Measurements from ENCODE around the gene SLC4A7.
A peak's percentile ranks its signal among the peaks of the same experiment; 100 is the strongest.
"Not testable (repeated sequence)": the region's sequence is repeated elsewhere in the genome, so short reads cannot be mapped to it uniquely, and the experiment has no call there.

SLC4A7 gene

DNA sequence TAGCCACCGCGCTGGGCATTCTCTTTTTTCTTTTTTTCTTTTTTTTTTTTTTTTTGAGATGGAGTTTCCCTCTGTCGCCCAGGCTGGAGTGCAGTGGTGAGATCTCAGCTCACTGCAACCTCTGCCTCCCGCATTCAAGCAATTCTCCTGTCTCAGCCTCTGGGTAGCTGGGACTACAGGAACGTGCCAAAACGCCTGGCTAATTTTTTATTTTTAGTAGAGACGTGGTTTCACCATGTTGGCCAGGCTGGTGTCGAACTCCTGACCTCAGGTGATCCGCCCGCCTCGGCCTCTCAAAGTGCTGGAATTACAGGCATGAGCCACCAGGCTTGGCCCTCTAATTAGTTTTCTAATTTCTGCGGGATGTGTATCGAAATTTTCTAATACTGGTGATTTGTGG lies 41.2 kb downstream of the SLC4A7 start:
- peaks cover 2 to 18% (median 9%) of the 10 kb centered on the region in 5 donors for H3K36me3 ChIP-seq (ENCODE audit: control insufficient read depth in 5 of 5, insufficient read depth in 5 of 5, low read length in 5 of 5)
- H3K27me3 ChIP-seq (ENCODE audit: control insufficient read depth in 5 of 5, insufficient read depth in 4 of 5, low read length in 5 of 5); H3K4me3 ChIP-seq (ENCODE audit: low read depth in 1 of 5, low read length in 5 of 5); H3K9ac ChIP-seq (ENCODE audit: low read length in 5 of 5); H3K27ac ChIP-seq (ENCODE audit: low read depth, low read length); H3K4me1 ChIP-seq (ENCODE audit: control insufficient read depth in 5 of 5, insufficient read depth in 5 of 5, low read length in 5 of 5): not testable (repeated sequence)
- H3K9me3 ChIP-seq (ENCODE audit: control insufficient read depth in 5 of 5, low read length in 5 of 5) = peaks cover 0 to 12% (median 4%) of the 10 kb centered on the region in 5 donors

- H3K4me1 ChIP-seq (ENCODE audit: control insufficient read depth in 5 of 5, insufficient read depth in 5 of 5, low read length in 5 of 5); H3K27ac ChIP-seq (ENCODE audit: low read depth, low read length); H3K4me3 ChIP-seq (ENCODE audit: low read depth in 1 of 5, low read length in 5 of 5); H3K27me3 ChIP-seq (ENCODE audit: control insufficient read depth in 5 of 5, insufficient read depth in 4 of 5, low read length in 5 of 5); H3K9ac ChIP-seq (ENCODE audit: low read length in 5 of 5): not testable (repeated sequence)
- H3K9me3 ChIP-seq (ENCODE audit: control insufficient read depth in 5 of 5, low read length in 5 of 5) = peaks cover 0 to 12% (median 4%) of the 10 kb centered on the region in 5 donors
- peaks cover 5 to 22% (median 12%) of the 10 kb centered on the region in 5 donors for H3K36me3 ChIP-seq (ENCODE audit: control insufficient read depth in 5 of 5, insufficient read depth in 5 of 5, low read length in 5 of 5)
These were observed 45.8 kb downstream of the SLC4A7 start for GRCh38 chr3:27438352-27438751.

GRCh38 chr3:27431116-27431515 lies 53.1 kb downstream of the SLC4A7 start:
- Histone ChIP-seq H3K9me3 (ENCODE audit: control insufficient read depth in 5 of 5, low read length in 5 of 5) (no peaks in the 10 kb centered on the region), H3K9ac (ENCODE audit: low read length in 5 of 5) (no peak overlapping the region), H3K4me3 (ENCODE audit: low read depth in 1 of 5, low read length in 5 of 5) (no peak overlapping the region), H3K27ac (ENCODE audit: low read depth, low read length) (no peak overlapping the region), H3K36me3 (ENCODE audit: control insufficient read depth in 5 of 5, insufficient read depth in 5 of 5, low read length in 5 of 5) (peaks cover under 1 to 37% (median 13%) of the 10 kb centered on the region in 5 donors), H3K4me1 (ENCODE audit: control insufficient read depth in 5 of 5, insufficient read depth in 5 of 5, low read length in 5 of 5) (peaks cover 0 to 13% (median 8%) of the 10 kb centered on the region in 5 donors), H3K27me3 (ENCODE audit: control insufficient read depth in 5 of 5, insufficient read depth in 4 of 5, low read length in 5 of 5) (no peaks in the 10 kb centered on the region)

- Histone ChIP-seq H3K4me3 (ENCODE audit: low read depth in 1 of 5, low read length in 5 of 5) (no peak overlapping the region), H3K27me3 (ENCODE audit: control insufficient read depth in 5 of 5, insufficient read depth in 4 of 5, low read length in 5 of 5) (no peaks in the 10 kb centered on the region), H3K9ac (ENCODE audit: low read length in 5 of 5) (no peak overlapping the region), H3K4me1 (ENCODE audit: control insufficient read depth in 5 of 5, insufficient read depth in 5 of 5, low read length in 5 of 5) (peaks cover 0 to 13% (median 8%) of the 10 kb centered on the region in 5 donors), H3K27ac (ENCODE audit: low read depth, low read length) (no peak overlapping the region), H3K9me3 (ENCODE audit: control insufficient read depth in 5 of 5, low read length in 5 of 5) (no peaks in the 10 kb centered on the region), H3K36me3 (ENCODE audit: control insufficient read depth in 5 of 5, insufficient read depth in 5 of 5, low read length in 5 of 5) (peaks cover 0 to 26% (median 11%) of the 10 kb centered on the region in 5 donors)
These were observed 54.3 kb downstream of the SLC4A7 start for GRCh38 chr3:27429909-27430308.

GRCh38 chr3:27428446-27428845 lies 55.7 kb downstream of the SLC4A7 start:
- Histone ChIP-seq H3K27ac (ENCODE audit: low read depth, low read length) (no peak overlapping the region), H3K9ac (ENCODE audit: low read length in 5 of 5) (no peak overlapping the region), H3K4me3 (ENCODE audit: low read depth in 1 of 5, low read length in 5 of 5) (no peak overlapping the region), H3K4me1 (ENCODE audit: control insufficient read depth in 5 of 5, insufficient read depth in 5 of 5, low read length in 5 of 5) (peaks cover 0 to 13% (median 8%) of the 10 kb centered on the region in 5 donors), H3K36me3 (ENCODE audit: control insufficient read depth in 5 of 5, insufficient read depth in 5 of 5, low read length in 5 of 5) (peaks cover 0 to 22% (median 10%) of the 10 kb centered on the region in 5 donors), H3K9me3 (ENCODE audit: control insufficient read depth in 5 of 5, low read length in 5 of 5) (no peaks in the 10 kb centered on the region), H3K27me3 (ENCODE audit: control insufficient read depth in 5 of 5, insufficient read depth in 4 of 5, low read length in 5 of 5) (no peaks in the 10 kb centered on the region)

DNA sequence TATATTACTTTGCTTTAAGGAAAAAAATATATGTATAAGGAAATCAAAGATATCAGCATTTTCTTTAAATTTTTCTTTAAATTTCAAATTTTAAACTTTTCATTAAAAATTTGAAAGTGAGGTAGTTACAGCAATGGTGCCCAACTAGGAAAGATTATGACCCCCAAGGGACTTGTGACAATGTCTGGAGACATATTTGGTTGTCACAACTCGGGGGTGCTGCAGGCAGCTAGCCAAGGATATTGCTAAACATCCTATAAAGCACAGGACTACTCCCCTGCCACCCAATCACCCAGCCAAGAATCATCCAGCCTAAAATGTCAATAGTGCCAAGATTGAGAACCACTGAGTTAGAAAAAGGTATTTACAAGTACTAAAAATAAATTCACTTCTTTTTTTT lies 57.3 kb downstream of the SLC4A7 start:
- H3K9ac ChIP-seq (ENCODE audit: low read length in 5 of 5) = peak overlapping the region in 1 of 5 donors; percentile 27
- no peaks in the 10 kb centered on the region for H3K27me3 ChIP-seq (ENCODE audit: control insufficient read depth in 5 of 5, insufficient read depth in 4 of 5, low read length in 5 of 5)
- H3K36me3 ChIP-seq (ENCODE audit: control insufficient read depth in 5 of 5, insufficient read depth in 5 of 5, low read length in 5 of 5) = peaks cover 0 to 13% (median 5%) of the 10 kb centered on the region in 5 donors
- peaks cover 0 to 13% (median 8%) of the 10 kb centered on the region in 5 donors for H3K4me1 ChIP-seq (ENCODE audit: control insufficient read depth in 5 of 5, insufficient read depth in 5 of 5, low read length in 5 of 5)
- peak overlapping the region; percentile 91 for H3K27ac ChIP-seq (ENCODE audit: low read depth, low read length)
- H3K9me3 ChIP-seq (ENCODE audit: control insufficient read depth in 5 of 5, low read length in 5 of 5) = no peaks in the 10 kb centered on the region
- H3K4me3 ChIP-seq (ENCODE audit: low read depth in 1 of 5, low read length in 5 of 5) = no peak overlapping the region

GRCh38 chr3:27425896-27426565 lies 58.2 kb downstream of the SLC4A7 start:
- Histone ChIP-seq H3K27ac (ENCODE audit: low read depth, low read length) (peak overlapping the region; percentile 91), H3K9ac (ENCODE audit: low read length in 5 of 5) (peak overlapping the region in 1 of 5 donors; percentile 27), H3K36me3 (ENCODE audit: control insufficient read depth in 5 of 5, insufficient read depth in 5 of 5, low read length in 5 of 5) (peaks cover 1 to 14% (median 4%) of the 10 kb centered on the region in 5 donors), H3K4me1 (ENCODE audit: control insufficient read depth in 5 of 5, insufficient read depth in 5 of 5, low read length in 5 of 5) (peaks cover 0 to 8% (median 6%) of the 10 kb centered on the region in 5 donors), H3K27me3 (ENCODE audit: control insufficient read depth in 5 of 5, insufficient read depth in 4 of 5, low read length in 5 of 5) (no peaks in the 10 kb centered on the region), H3K4me3 (ENCODE audit: low read depth in 1 of 5, low read length in 5 of 5) (no peak overlapping the region), H3K9me3 (ENCODE audit: control insufficient read depth in 5 of 5, low read length in 5 of 5) (no peaks in the 10 kb centered on the region)

DNA sequence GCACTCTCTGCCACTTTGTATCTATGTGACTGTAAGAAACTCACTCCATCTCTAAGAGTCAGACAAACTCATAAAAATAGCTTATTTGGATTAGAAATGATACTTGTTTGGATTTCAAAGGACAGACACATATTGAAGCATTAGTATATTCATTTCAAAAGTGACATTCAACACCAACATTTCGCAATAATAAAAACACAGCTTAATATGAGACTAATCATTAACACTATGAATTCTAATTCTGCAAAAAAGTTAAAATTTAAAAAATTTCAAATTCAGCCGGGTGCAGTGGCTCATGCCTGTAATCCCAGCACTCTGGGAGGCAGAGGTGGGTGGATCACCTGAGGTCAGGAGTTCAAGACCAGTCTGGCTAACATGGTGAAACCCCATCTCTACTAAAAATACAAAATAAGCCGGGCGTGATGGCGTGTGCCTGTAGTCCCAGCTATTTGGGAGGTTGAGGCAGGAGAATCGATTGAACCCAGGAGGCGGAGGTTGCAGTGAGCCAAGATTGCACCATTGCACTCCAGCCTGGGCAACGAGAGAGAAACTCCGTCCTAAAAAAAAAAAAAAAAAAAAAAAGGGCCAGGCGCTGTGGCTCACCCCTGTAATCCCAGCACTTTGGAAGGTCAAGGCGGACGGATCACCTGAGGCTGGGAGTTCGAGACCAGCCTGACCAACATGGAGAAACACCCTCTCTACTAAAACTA lies 59.2 kb downstream of the SLC4A7 start:
- H3K36me3 ChIP-seq (ENCODE audit: control insufficient read depth in 5 of 5, insufficient read depth in 5 of 5, low read length in 5 of 5) = peaks cover 2 to 13% (median 7%) of the 10 kb centered on the region in 5 donors
- not testable (repeated sequence) for H3K4me1 ChIP-seq (ENCODE audit: control insufficient read depth in 5 of 5, insufficient read depth in 5 of 5, low read length in 5 of 5); H3K27me3 ChIP-seq (ENCODE audit: control insufficient read depth in 5 of 5, insufficient read depth in 4 of 5, low read length in 5 of 5); H3K9ac ChIP-seq (ENCODE audit: low read length in 5 of 5); H3K4me3 ChIP-seq (ENCODE audit: low read depth in 1 of 5, low read length in 5 of 5); H3K9me3 ChIP-seq (ENCODE audit: control insufficient read depth in 5 of 5, low read length in 5 of 5)
- peak overlapping the region; percentile 15 for H3K27ac ChIP-seq (ENCODE audit: low read depth, low read length)

GRCh38 chr3:27423463-27423862 lies 60.7 kb downstream of the SLC4A7 start:
- peak overlapping the region; percentile 49 for H3K27ac ChIP-seq (ENCODE audit: low read depth, low read length)
- H3K27me3 ChIP-seq (ENCODE audit: control insufficient read depth in 5 of 5, insufficient read depth in 4 of 5, low read length in 5 of 5) = no peaks in the 10 kb centered on the region
- H3K9me3 ChIP-seq (ENCODE audit: control insufficient read depth in 5 of 5, low read length in 5 of 5) = no peaks in the 10 kb centered on the region
- peaks cover 0 to 6% (median 4%) of the 10 kb centered on the region in 5 donors for H3K4me1 ChIP-seq (ENCODE audit: control insufficient read depth in 5 of 5, insufficient read depth in 5 of 5, low read length in 5 of 5)
- H3K4me3 ChIP-seq (ENCODE audit: low read depth in 1 of 5, low read length in 5 of 5) = no peak overlapping the region
- H3K9ac ChIP-seq (ENCODE audit: low read length in 5 of 5) = no peak overlapping the region
- H3K36me3 ChIP-seq (ENCODE audit: control insufficient read depth in 5 of 5, insufficient read depth in 5 of 5, low read length in 5 of 5) = peaks cover 3 to 19% (median 4%) of the 10 kb centered on the region in 5 donors

DNA sequence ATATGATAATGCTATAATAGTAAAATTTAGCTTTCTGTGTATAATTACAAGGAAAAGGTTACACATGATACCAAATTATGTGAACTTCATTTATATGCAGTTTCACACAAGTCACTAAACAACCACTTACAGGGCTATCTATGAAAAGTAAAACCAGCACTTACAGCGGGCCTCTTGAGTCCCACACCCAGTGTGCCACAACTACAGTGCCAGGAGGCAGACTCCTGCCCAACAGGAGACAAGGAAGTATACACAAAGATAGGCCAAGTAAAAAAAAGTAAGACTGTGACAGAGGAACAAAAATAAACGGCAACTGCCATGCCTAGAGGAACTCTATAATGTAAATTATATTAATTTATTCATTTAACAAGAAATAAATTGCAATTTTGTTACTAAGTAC lies 61.6 kb downstream of the SLC4A7 start:
- Histone ChIP-seq H3K4me1 (ENCODE audit: control insufficient read depth in 5 of 5, insufficient read depth in 5 of 5, low read length in 5 of 5) (peaks cover 0 to 6% (median 4%) of the 10 kb centered on the region in 5 donors), H3K27ac (ENCODE audit: low read depth, low read length) (peak overlapping the region; percentile 33), H3K4me3 (ENCODE audit: low read depth in 1 of 5, low read length in 5 of 5) (no peak overlapping the region), H3K9ac (ENCODE audit: low read length in 5 of 5) (no peak overlapping the region), H3K27me3 (ENCODE audit: control insufficient read depth in 5 of 5, insufficient read depth in 4 of 5, low read length in 5 of 5) (no peaks in the 10 kb centered on the region), H3K9me3 (ENCODE audit: control insufficient read depth in 5 of 5, low read length in 5 of 5) (no peaks in the 10 kb centered on the region), H3K36me3 (ENCODE audit: control insufficient read depth in 5 of 5, insufficient read depth in 5 of 5, low read length in 5 of 5) (peaks cover 3 to 24% (median 12%) of the 10 kb centered on the region in 5 donors)
